OCI-LY7 (cell line): ENCODE measurements around the gene TAOK1. TPM values are rescaled to one million over a fixed set of nuclear protein-coding genes. Genes with fewer than 3 reads are reported as not detected.

Source experiments
- BruUV-seq: library from RNA; stranded (reverse); fragments of 400-500 nt; replicated peaks from 2 replicates; lab custom pipeline; 2021; lab: Mats Ljungman, UMichigan
- CTCF ChIA-PET: fragments of 300-600 bp; sonication (Branson Sonifier 250); formaldehyde crosslinking; loops from one replicate; lab custom pipeline; 2022; ENCODE audit warnings: antibody characterized with exemption; ENCODE audit not compliant: unreplicated experiment; lab: Charles Lee
- POLR2A ChIA-PET: fragments of 300-600 bp; sonication (Branson Sonifier 250); formaldehyde crosslinking; loops from one replicate; lab custom pipeline; 2022; ENCODE audit warnings: antibody characterized with exemption; lab: Charles Lee
- DNase-seq: peaks from one replicate; pipeline ENCODE4 v3.0.0-alpha.2; 2015; ENCODE audit warnings: low spot score
- H2AFZ ChIP-seq: fragments of 200-600 bp; sonication (generic), shearing (Covaris generic); 2 replicates; pipeline ENCODE4 v1.6.1; 2014; ENCODE audit warnings: mild to moderate bottlenecking, antibody characterized with exemption, low read length, moderate library complexity
- H3K27ac ChIP-seq: fragments of 200-600 bp; sonication (generic); 2 replicates; pipeline ENCODE4 v1.5.1; 2014; ENCODE audit warnings: mixed run types, low read depth, mild to moderate bottlenecking, moderate library complexity, low read length, inconsistent platforms; ENCODE audit not compliant: poor library complexity, severe bottlenecking
- H3K36me3 ChIP-seq: fragments of 200-600 bp; sonication (generic); 2 replicates; pipeline ENCODE4 v1.6.1; 2014; ENCODE audit warnings: mild to moderate bottlenecking, antibody characterized with exemption, low read length, moderate library complexity, mixed read lengths; ENCODE audit not compliant: insufficient read depth
- H3K4me1 ChIP-seq: fragments of 200-600 bp; sonication (generic); 2 replicates; pipeline ENCODE4 v1.5.1; 2014; ENCODE audit warnings: mild to moderate bottlenecking, low read length; ENCODE audit not compliant: insufficient read depth, poor library complexity, severe bottlenecking
- H3K4me2 ChIP-seq: fragments of 200-600 bp; sonication (generic); 2 replicates; pipeline ENCODE4 v1.6.1; 2014; ENCODE audit warnings: mild to moderate bottlenecking, low read length
- H3K4me3 ChIP-seq: fragments of 200-600 bp; sonication (generic); 2 replicates; pipeline ENCODE4 v1.5.1; 2014; ENCODE audit warnings: mild to moderate bottlenecking, low read depth, low read length; ENCODE audit not compliant: poor library complexity, severe bottlenecking
- H3K79me2 ChIP-seq: fragments of 200-600 bp; sonication (generic); 2 replicates; pipeline ENCODE4 v1.6.1; 2016; ENCODE audit warnings: low read depth, mild to moderate bottlenecking, low read length, moderate library complexity, mixed read lengths; ENCODE audit not compliant: insufficient read depth
- H3K9me2 ChIP-seq: fragments of 200-600 bp; sonication (generic); 2 replicates; pipeline ENCODE4 v1.6.1; 2016; ENCODE audit warnings: mild to moderate bottlenecking, low read length, mixed read lengths; ENCODE audit not compliant: insufficient read depth
- H3K9me3 ChIP-seq: fragments of 200-600 bp; sonication (generic); 2 replicates; pipeline ENCODE4 v1.6.1; 2014; ENCODE audit warnings: mild to moderate bottlenecking, mixed run types, low read length, mixed read lengths
- H4K20me1 ChIP-seq: fragments of 200-600 bp; sonication (generic); 2 replicates; pipeline ENCODE4 v1.6.1; 2014; ENCODE audit warnings: mild to moderate bottlenecking, antibody characterized with exemption, low read length, moderate library complexity, mixed read lengths; ENCODE audit not compliant: insufficient read depth
- CTCF ChIP-seq: fragments of 200-600 bp; sonication (generic); conservative IDR thresholded peaks from 2 replicates; pipeline ENCODE4 v1.5.1; 2014; ENCODE audit warnings: mild to moderate bottlenecking, antibody characterized with exemption, low read length, moderate library complexity, mixed read lengths
- EZH2phosphoT487 ChIP-seq: fragments of 200-600 bp; sonication (generic); IDR thresholded peaks from 2 replicates; pipeline ENCODE4 v1.6.1; 2018; ENCODE audit warnings: low read depth, borderline replicate concordance, mild to moderate bottlenecking, mixed run types, antibody characterized with exemption, low read length, moderate library complexity, mixed read lengths
- intact Hi-C: fragments of 100-400 bp; cut with micrococcal nuclease; formaldehyde crosslinking; loops from one replicate; pipeline ENCODE4 v1.10.0; 2022; ENCODE audit not compliant: unreplicated experiment
- total RNA-seq, 2 experiments: library from RNA; depleted of rRNA in 1 of 2; stranded (reverse); fragments of >200 nt in 1 of 2; shearing (Covaris generic) in 1 of 2; gene quantifications; 2 replicates each; pipeline ENCODE4 v1.2.3, GENCODE V29; 2014 to 2022

Gene TAOK1
- total RNA-seq, 2 experiments from 2014 or later = 30.4 to 46.8 TPM

DNA sequence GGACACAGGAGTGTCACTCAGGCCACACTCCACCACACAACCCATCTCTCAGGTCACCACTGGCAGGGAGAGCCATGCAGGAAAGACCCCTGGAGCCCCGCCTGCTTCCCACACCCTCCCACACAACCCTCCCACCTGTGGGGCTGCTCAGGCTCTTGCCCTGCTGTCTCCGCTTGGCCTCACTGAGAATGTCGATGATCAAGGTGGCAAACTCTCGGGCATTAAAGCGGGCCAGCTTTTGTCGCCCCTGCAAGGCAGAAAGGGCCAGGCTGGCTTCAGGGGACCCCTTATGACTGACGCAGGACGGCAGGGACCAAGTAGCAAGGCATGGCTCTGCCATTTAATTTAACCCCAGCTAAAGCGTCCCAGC, 186.8 kb downstream of the TAOK1 start:
- H3K4me3 ChIP-seq = no peak overlapping the region
- H3K36me3 ChIP-seq = peaks cover 76% of the 10 kb centered on the region
- H3K79me2 ChIP-seq = no peaks in the 10 kb centered on the region
- TF ChIP-seq EZH2phosphoT487 (no peak), CTCF (no peak)
- POLR2A ChIA-PET = interaction anchor here (0.5 to 1.9 kb wide), 2 partner anchors 9 to 223 kb away, joined by 3 to 4 read pairs; no protein-coding TSS in a partner anchor
- peaks cover 17% of the 10 kb centered on the region for H3K4me1 ChIP-seq
- CTCF ChIA-PET = no interaction called here
- no peaks in the 10 kb centered on the region for H3K9me2 ChIP-seq
- H3K4me2 ChIP-seq = no peak overlapping the region
- H4K20me1 ChIP-seq = no peaks in the 10 kb centered on the region
- no TSS peak for BruUV-seq
- DNase-seq = no peak
- H3K9me3 ChIP-seq = no peaks in the 10 kb centered on the region
- H2AFZ ChIP-seq = no peak overlapping the region
- H3K27ac ChIP-seq = no peak overlapping the region
- intact Hi-C loops = no loop called here

DNA sequence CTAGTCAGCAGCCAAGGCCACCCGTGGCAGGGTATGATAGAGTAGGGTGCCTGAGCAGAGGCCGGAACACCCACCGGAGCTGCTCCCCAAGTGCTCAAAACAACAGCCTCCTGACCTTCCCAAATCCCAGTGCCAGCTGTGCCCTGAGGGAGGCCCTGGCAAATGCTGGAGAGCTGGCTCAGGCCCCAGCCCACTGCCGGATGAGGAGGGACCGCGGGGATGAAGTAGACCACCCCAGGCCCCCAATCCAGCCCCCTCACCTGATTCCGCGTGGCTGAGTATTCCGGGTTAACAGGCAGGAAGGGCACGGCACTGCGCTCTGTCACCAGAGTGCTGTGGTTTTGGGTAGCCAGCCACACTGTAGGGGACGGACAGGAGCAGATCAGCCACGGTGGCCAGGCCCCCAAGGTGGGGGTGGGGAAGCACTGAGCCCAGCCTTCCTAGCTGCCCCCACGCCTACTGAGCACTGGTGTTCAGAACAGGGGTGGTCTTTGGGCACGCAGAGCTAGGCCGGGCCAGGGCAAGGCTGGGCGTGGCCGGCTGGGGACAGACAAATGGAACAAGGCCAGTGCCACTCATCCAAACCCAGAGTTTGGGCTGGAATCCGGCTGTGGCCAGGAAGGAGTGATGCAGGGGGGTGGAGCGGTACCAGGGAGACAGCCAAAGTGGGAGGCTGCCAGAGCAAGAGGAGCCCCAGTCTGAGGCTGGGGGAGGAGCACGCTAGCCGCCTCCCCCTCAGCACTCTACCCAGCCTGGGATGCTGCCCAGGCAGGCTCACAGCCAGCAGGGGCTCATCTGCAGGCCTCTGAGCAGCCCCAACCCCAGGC, 187.4 kb downstream of the TAOK1 start:
- DNase-seq = no peak
- Histone ChIP-seq H3K9me2 (no peaks in the 10 kb centered on the region), H3K4me3 (no peak overlapping the region), H3K4me2 (no peak overlapping the region), H3K79me2 (no peaks in the 10 kb centered on the region), H3K4me1 (peaks cover 17% of the 10 kb centered on the region), H3K9me3 (no peaks in the 10 kb centered on the region), H3K27ac (no peak overlapping the region), H2AFZ (no peak overlapping the region), H4K20me1 (no peaks in the 10 kb centered on the region), H3K36me3 (peaks cover 82% of the 10 kb centered on the region)
- POLR2A ChIA-PET = interaction anchor here (0.5 to 2.1 kb wide), 4 partner anchors 8 to 683 kb away, joined by 3 to 4 read pairs (median 4); no protein-coding TSS in a partner anchor
- CTCF ChIA-PET = no interaction called here
- BruUV-seq = no TSS peak
- TF ChIP-seq CTCF (no peak), EZH2phosphoT487 (no peak)
- intact Hi-C loops = no loop called here
